ENCODE results near the gene APPBP2. TPM values are rescaled to one million over a fixed set of nuclear protein-coding genes. Genes with fewer than 3 reads are reported as not detected.

Gene APPBP2
- total RNA-seq, 1 experiment from 2014 or later = 32.5 TPM

DNA sequence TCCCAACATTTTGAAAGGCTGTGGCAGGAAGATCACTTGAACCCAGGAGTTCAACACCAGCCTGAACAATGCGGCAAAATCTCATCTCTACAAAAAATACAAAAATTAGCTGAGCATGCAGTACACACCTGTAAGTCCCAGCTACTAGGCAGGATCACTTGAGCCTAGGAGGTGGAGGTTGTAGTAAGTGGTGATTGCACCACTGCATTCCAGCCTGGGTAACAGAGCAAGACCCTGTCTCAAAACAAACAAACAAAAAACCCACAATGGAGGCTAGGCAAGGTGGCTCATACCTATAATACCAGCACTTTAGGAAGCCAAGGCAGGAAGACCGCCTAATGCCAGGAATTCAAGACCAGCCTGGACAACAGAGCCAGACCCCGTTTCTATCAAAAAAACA lies 12.0 kb downstream of the APPBP2 start:
- no peaks in the 10 kb centered on the region for H3K9me2 ChIP-seq (ENCODE audit: insufficient read depth)
- no peaks in the 10 kb centered on the region for H3K27me3 ChIP-seq (ENCODE audit: insufficient read depth, low read depth)
- H3K4me1 ChIP-seq (replicated peaks; ENCODE audit: insufficient read depth) = no peaks in the 10 kb centered on the region
- intact Hi-C loops (cut with micrococcal nuclease; ENCODE audit: unreplicated experiment) = no loop called here
- 0 out of 2 replicates have a peak, but pooled peaks cover 5% of the 10 kb centered on the region for H3F3A ChIP-seq (ENCODE audit: insufficient read depth, low read depth)
- no peaks in the 10 kb centered on the region for H3K9me3 ChIP-seq (ENCODE audit: insufficient read depth, low read depth)
- H3K27ac ChIP-seq = no peak overlapping the region
- ChIA-PET POLR2A (ENCODE audit: unreplicated experiment) (no interaction called here), CTCF (no interaction called here)
- TF ChIP-seq, protein P1, sequence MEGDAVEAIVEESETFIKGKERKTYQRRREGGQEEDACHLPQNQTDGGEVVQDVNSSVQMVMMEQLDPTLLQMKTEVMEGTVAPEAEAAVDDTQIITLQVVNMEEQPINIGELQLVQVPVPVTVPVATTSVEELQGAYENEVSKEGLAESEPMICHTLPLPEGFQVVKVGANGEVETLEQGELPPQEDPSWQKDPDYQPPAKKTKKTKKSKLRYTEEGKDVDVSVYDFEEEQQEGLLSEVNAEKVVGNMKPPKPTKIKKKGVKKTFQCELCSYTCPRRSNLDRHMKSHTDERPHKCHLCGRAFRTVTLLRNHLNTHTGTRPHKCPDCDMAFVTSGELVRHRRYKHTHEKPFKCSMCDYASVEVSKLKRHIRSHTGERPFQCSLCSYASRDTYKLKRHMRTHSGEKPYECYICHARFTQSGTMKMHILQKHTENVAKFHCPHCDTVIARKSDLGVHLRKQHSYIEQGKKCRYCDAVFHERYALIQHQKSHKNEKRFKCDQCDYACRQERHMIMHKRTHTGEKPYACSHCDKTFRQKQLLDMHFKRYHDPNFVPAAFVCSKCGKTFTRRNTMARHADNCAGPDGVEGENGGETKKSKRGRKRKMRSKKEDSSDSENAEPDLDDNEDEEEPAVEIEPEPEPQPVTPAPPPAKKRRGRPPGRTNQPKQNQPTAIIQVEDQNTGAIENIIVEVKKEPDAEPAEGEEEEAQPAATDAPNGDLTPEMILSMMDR (conservative IDR thresholded peaks at IDR 0.05) = no peak
- TF ChIP-seq EZH2 (IDR thresholded peaks at IDR 0.05; ENCODE audit: low read depth) = no peak
- H3K4me3 ChIP-seq = no peak overlapping the region
- H4K20me1 ChIP-seq (ENCODE audit: insufficient read depth) = peaks cover 40% of the 10 kb centered on the region
- H3K79me2 ChIP-seq (ENCODE audit: low read depth) = peaks cover 71% of the 10 kb centered on the region
- H2AFZ ChIP-seq = no peak overlapping the region
- no TSS peak for BruUV-seq (replicated peaks)
- H3K36me3 ChIP-seq (ENCODE audit: low read depth) = peaks cover 26% of the 10 kb centered on the region
- H3K4me2 ChIP-seq = no peak overlapping the region
- no peak for DNase-seq

DNA sequence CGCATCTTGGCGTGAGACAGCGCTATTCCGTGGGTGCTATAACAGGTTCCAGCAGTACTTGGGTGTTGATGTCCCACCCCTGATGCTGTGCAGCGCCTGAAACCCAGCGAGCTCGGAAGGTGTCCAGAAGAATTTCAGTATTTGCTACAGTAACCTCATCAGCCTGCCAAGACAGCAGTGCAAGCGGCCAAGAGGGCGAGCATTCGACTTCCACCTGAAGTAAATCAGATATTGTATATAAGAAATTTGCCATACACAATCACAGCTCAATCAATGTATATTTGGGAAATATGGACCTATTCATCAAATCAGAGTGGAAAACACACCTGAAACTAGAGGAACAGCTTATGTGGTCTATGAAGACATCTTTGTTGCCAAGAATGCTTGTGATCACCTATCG lies 13.0 kb downstream of the APPBP2 start:
- Histone ChIP-seq H3K4me3 (no peak overlapping the region), H3K9me3 (ENCODE audit: insufficient read depth, low read depth) (no peaks in the 10 kb centered on the region), H3K27me3 (ENCODE audit: insufficient read depth, low read depth) (no peaks in the 10 kb centered on the region), H3K36me3 (ENCODE audit: low read depth) (peaks cover 25% of the 10 kb centered on the region), H3K4me1 (replicated peaks; ENCODE audit: insufficient read depth) (no peaks in the 10 kb centered on the region), H3K79me2 (ENCODE audit: low read depth) (peaks cover 75% of the 10 kb centered on the region), H3K27ac (no peak overlapping the region), H4K20me1 (ENCODE audit: insufficient read depth) (peaks cover 44% of the 10 kb centered on the region), H3K4me2 (no peak overlapping the region), H3F3A (ENCODE audit: insufficient read depth, low read depth) (0 out of 2 replicates have a peak, but pooled peaks cover 5% of the 10 kb centered on the region), H3K9me2 (ENCODE audit: insufficient read depth) (no peaks in the 10 kb centered on the region), H2AFZ (no peak overlapping the region)
- TF ChIP-seq, protein P1 (conservative IDR thresholded peaks at IDR 0.05) = no peak
- TF ChIP-seq EZH2 (IDR thresholded peaks at IDR 0.05; ENCODE audit: low read depth) = no peak
- DNase-seq = no peak
- BruUV-seq (replicated peaks) = no TSS peak
- ChIA-PET CTCF (no interaction called here), POLR2A (ENCODE audit: unreplicated experiment) (no interaction called here)
- intact Hi-C loops (cut with micrococcal nuclease; ENCODE audit: unreplicated experiment) = no loop called here

DNA sequence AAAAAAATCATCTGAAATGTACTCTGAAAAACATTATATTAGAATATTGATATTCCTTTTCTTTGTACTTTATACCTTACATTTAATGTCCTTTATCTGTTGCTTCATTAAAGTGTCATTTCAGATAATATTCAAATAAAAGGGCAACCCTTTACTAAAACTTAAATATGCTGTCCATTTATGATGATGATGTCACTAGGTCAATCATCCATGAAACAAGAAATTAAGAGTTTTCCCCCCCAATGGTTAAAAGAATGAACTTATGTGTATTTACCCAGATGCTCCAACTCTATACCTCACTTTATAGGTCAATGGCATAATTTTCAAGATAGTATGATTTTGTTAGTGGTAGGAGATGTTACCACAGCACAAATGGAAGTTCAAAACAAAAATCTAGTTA lies 15.3 kb downstream of the APPBP2 start:
- Histone ChIP-seq H3K9me3 (ENCODE audit: insufficient read depth, low read depth) (no peaks in the 10 kb centered on the region), H3K4me1 (replicated peaks; ENCODE audit: insufficient read depth) (peaks cover 8% of the 10 kb centered on the region), H3K4me2 (no peak overlapping the region), H3K27ac (no peak overlapping the region), H3K79me2 (ENCODE audit: low read depth) (peaks cover 77% of the 10 kb centered on the region), H2AFZ (no peak overlapping the region), H4K20me1 (ENCODE audit: insufficient read depth) (peaks cover 33% of the 10 kb centered on the region), H3K27me3 (ENCODE audit: insufficient read depth, low read depth) (no peaks in the 10 kb centered on the region), H3F3A (ENCODE audit: insufficient read depth, low read depth) (0 out of 2 replicates have a peak, but pooled peaks cover 5% of the 10 kb centered on the region), H3K4me3 (no peak overlapping the region), H3K36me3 (ENCODE audit: low read depth) (peaks cover 13% of the 10 kb centered on the region), H3K9me2 (ENCODE audit: insufficient read depth) (no peaks in the 10 kb centered on the region)
- POLR2A ChIA-PET (ENCODE audit: unreplicated experiment) = no interaction called here
- intact Hi-C loops (cut with micrococcal nuclease; ENCODE audit: unreplicated experiment) = no loop called here
- TF ChIP-seq, protein P1 (conservative IDR thresholded peaks at IDR 0.05) = no peak
- TF ChIP-seq EZH2 (IDR thresholded peaks at IDR 0.05; ENCODE audit: low read depth) = no peak
- BruUV-seq (replicated peaks) = no TSS peak
- DNase-seq = no peak
- CTCF ChIA-PET = no interaction called here

Measured in PC-9 (cell line).